NCI-H2196 treated with DMSO at 0.1 percent for 48 hours (cell line): ENCODE data around the gene LRRC4C.

Source experiments
- DNase-seq: peaks from one replicate; lab custom pipeline; 2025; ENCODE audit not compliant: unreplicated experiment; lab: John Stamatoyannopoulos, UW

Gene LRRC4C

GRCh38 chr11:40388097-40388818 is 1071.2 kb downstream of the LRRC4C start:
- DNase-seq = no peak

GRCh38 chr11:40387240-40387980 is 1072.0 kb downstream of the LRRC4C start:
- DNase-seq = no peak

GRCh38 chr11:40384991-40385390 is 1074.5 kb downstream of the LRRC4C start:
- DNase-seq = no peak

- no peak for DNase-seq
Observed at GRCh38 chr11:40381481-40381880, 1078.0 kb downstream of the LRRC4C start.

GRCh38 chr11:40380835-40381234 is 1078.6 kb downstream of the LRRC4C start:
- DNase-seq = no peak

- DNase-seq = no peak
Observed at GRCh38 chr11:40376331-40376730, 1083.1 kb downstream of the LRRC4C start.

GRCh38 chr11:40370821-40371616 is 1088.4 kb downstream of the LRRC4C start:
- DNase-seq = no peak

GRCh38 chr11:40360206-40360798 is 1099.2 kb downstream of the LRRC4C start:
- no peak for DNase-seq

GRCh38 chr11:40354121-40354520 is 1105.3 kb downstream of the LRRC4C start:
- no peak for DNase-seq

GRCh38 chr11:40340911-40341310 is 1118.5 kb downstream of the LRRC4C start:
- DNase-seq = no peak

- no peak for DNase-seq
Observed at GRCh38 chr11:40338739-40339138, 1120.7 kb downstream of the LRRC4C start.

- DNase-seq = no peak
Observed at GRCh38 chr11:40338062-40338461, 1121.4 kb downstream of the LRRC4C start.

- DNase-seq = no peak
Observed at GRCh38 chr11:40337118-40337517, 1122.3 kb downstream of the LRRC4C start.

GRCh38 chr11:40328890-40329614 is 1130.4 kb downstream of the LRRC4C start:
- no peak for DNase-seq

GRCh38 chr11:40323241-40323640 is 1136.2 kb downstream of the LRRC4C start:
- DNase-seq = no peak

GRCh38 chr11:40321537-40321936 is 1137.9 kb downstream of the LRRC4C start:
- no peak for DNase-seq

- no peak for DNase-seq
Observed at GRCh38 chr11:40316171-40316570, 1143.3 kb downstream of the LRRC4C start.

- no peak for DNase-seq
Observed at GRCh38 chr11:40315122-40315521, 1144.3 kb downstream of the LRRC4C start.

GRCh38 chr11:40314327-40314726 is 1145.1 kb downstream of the LRRC4C start:
- DNase-seq = no peak

GRCh38 chr11:40306938-40307548 is 1152.4 kb downstream of the LRRC4C start:
- no peak for DNase-seq
